ENCODE data around the gene SLC27A6.
"Not testable (repeated sequence)": the region's sequence is repeated elsewhere in the genome, so short reads cannot be mapped to it uniquely, and the experiment has no call there.

Gene SLC27A6

DNA sequence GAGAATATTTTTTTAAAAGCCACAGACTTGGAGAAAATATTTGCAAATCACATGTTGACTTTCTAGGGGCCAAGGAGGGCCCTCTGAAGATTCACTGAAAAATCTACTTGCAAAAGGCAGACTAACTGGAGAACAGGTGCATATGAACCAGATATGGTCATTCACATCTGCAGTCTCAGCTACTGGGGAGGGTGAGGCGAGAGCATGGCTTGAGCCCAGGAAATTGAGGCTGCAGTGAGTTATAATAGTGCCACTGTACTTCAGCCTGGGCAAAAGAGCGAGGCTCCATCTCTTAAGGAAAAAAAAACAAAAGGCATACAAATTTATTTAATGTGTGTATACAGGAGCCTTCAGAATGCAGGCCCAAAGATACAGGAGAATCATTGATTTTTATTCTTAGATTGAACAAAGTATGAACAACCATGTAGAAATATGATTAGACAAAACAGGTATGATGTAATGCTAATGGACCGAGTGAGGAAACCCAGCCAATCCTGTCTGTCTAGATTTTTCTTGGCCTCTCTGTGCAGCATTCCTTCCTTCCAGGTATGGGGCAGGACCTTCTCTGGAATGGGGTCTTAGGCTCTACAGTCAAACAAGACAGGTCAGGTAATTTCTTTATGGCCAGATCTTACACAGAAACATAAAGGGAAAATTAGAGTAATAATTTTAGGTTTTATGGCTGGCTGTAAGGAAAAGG lies 15.3 kb upstream of the SLC27A6 start:
- Histone ChIP-seq H4K8ac (ENCODE audit: low read depth, low read length) (peak overlapping the region; percentile 54), H3K4me3 (ENCODE audit: low read depth, low read length) (no peak overlapping the region), H3K79me1 (ENCODE audit: low read length) (peaks cover 13% of the 10 kb centered on the region), H2AK5ac (ENCODE audit: low read length) (no peak overlapping the region), H3K9me3 (ENCODE audit: insufficient read depth, low read depth, low read length) (no peaks in the 10 kb centered on the region), H3K23ac (ENCODE audit: low read length) (no peak overlapping the region), H3K79me2 (ENCODE audit: control insufficient read depth, insufficient read depth, low read length, poor library complexity) (no peaks in the 10 kb centered on the region), H4K91ac (ENCODE audit: low read depth, low read length) (peak overlapping the region; percentile 59), H3K4me1 (ENCODE audit: control insufficient read depth in 1 of 2, insufficient read depth in 2 of 2, low read length in 2 of 2) (peaks cover 2 to 4% of the 10 kb centered on the region in 2 experiments), H3K4ac (ENCODE audit: low read depth, low read length) (no peak overlapping the region), H2BK5ac (ENCODE audit: low read depth, low read length, poor library complexity) (peak overlapping the region; percentile 97), H3K36me3 (ENCODE audit: control insufficient read depth in 1 of 2, insufficient read depth in 2 of 2, low read length in 2 of 2) (no peaks in the 10 kb centered on the region), H3K14ac (ENCODE audit: low read length) (no peak overlapping the region), H2BK12ac (ENCODE audit: low read length) (peak overlapping the region; percentile 77), H3K9ac (ENCODE audit: low read length) (no peak overlapping the region), H3K27me3 (ENCODE audit: insufficient read depth, low read length) (no peaks in the 10 kb centered on the region), H3K4me2 (ENCODE audit: low read length) (peak overlapping the region; percentile 48), H4K12ac (ENCODE audit: low read depth, low read length) (no peak overlapping the region), H2BK120ac (ENCODE audit: insufficient read depth, low read length, poor library complexity) (peak overlapping the region; percentile 51), H3K27ac (ENCODE audit: low read depth, low read length) (peak overlapping the region; percentile 92), H2AFZ (ENCODE audit: insufficient read depth, low read length, poor library complexity) (no peak overlapping the region), H3K18ac (ENCODE audit: low read length) (no peak overlapping the region)
- DNase-seq: peak; percentile 86 to 96
- WGBS (ENCODE audit: extremely low coverage, insufficient coverage, insufficient read length): no CpG with 5 or more reads among the region's 3 CpGs

DNA sequence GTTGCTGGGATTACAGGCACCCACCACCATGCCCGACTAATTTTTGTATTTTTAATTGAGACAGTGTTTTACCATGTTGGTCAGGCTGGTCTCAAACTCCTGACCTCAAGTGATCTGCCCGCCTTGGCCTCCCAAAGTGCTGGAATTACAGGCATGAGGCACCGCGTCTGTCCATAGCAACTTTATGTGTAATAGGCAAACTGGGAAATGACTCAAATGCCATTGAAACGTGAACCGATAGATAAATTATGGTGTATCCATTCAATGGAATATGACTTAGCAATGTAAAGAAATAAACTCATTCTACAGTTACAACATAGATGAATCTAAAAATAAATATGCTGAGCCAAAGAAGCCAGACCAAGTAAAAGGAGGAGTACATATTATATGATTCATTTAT lies 14.0 kb upstream of the SLC27A6 start:
- peak overlapping the region; percentile 61 for H4K91ac ChIP-seq (ENCODE audit: low read depth, low read length)

DNA sequence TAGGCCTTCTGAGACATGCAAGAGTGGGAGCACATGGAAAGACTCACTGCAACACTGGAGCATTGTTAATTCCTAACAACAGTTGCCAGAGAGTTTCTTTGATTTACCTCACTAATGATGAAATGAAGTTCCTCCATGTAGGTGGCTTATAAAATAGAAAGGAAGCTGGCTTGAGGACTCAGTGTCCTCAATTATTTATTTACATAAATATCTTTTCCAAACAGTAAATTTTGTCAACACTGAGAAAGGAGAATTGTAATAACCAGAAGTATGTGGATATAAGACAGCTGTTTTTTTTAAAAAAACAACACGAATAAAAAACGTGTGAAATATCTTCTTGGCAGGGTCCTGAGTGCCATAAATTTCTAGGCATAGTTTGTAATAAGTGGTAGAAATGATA lies 9.1 kb upstream of the SLC27A6 start:
- no peak overlapping the region for H3K14ac ChIP-seq (ENCODE audit: low read length)
- no peak overlapping the region for H2AFZ ChIP-seq (ENCODE audit: insufficient read depth, low read length, poor library complexity)
- H3K9me3 ChIP-seq (ENCODE audit: insufficient read depth, low read depth, low read length): no peaks in the 10 kb centered on the region
- H3K23ac ChIP-seq (ENCODE audit: low read length): no peak overlapping the region
- no peak overlapping the region for H4K91ac ChIP-seq (ENCODE audit: low read depth, low read length)
- no peak for DNase-seq
- no peak overlapping the region for H3K4me3 ChIP-seq (ENCODE audit: low read depth, low read length)
- H2BK120ac ChIP-seq (ENCODE audit: insufficient read depth, low read length, poor library complexity): no peak overlapping the region
- no peak overlapping the region for H2BK5ac ChIP-seq (ENCODE audit: low read depth, low read length, poor library complexity)
- H3K27ac ChIP-seq (ENCODE audit: low read depth, low read length): no peak overlapping the region
- H3K4ac ChIP-seq (ENCODE audit: low read depth, low read length): no peak overlapping the region
- peaks cover 6% of the 10 kb centered on the region for H3K79me1 ChIP-seq (ENCODE audit: low read length)
- no peak overlapping the region for H3K4me2 ChIP-seq (ENCODE audit: low read length)
- H4K8ac ChIP-seq (ENCODE audit: low read depth, low read length): no peak overlapping the region
- no peak overlapping the region for H3K9ac ChIP-seq (ENCODE audit: low read length)
- H3K27me3 ChIP-seq (ENCODE audit: insufficient read depth, low read length): no peaks in the 10 kb centered on the region
- no peak overlapping the region for H2BK12ac ChIP-seq (ENCODE audit: low read length)
- no peaks in the 10 kb centered on the region for H3K79me2 ChIP-seq (ENCODE audit: control insufficient read depth, insufficient read depth, low read length, poor library complexity)
- peaks cover under 1 to 2% of the 10 kb centered on the region in 2 experiments for H3K4me1 ChIP-seq (ENCODE audit: control insufficient read depth in 1 of 2, insufficient read depth in 2 of 2, low read length in 2 of 2)
- H2AK5ac ChIP-seq (ENCODE audit: low read length): no peak overlapping the region
- H3K36me3 ChIP-seq (ENCODE audit: control insufficient read depth in 1 of 2, insufficient read depth in 2 of 2, low read length in 2 of 2): no peaks in the 10 kb centered on the region
- no CpG with 5 or more reads among the region's 2 CpGs for WGBS (ENCODE audit: extremely low coverage, insufficient coverage, insufficient read length)
- no peak overlapping the region for H3K18ac ChIP-seq (ENCODE audit: low read length)
- H4K12ac ChIP-seq (ENCODE audit: low read depth, low read length): no peak overlapping the region

More for the DNA sequence above, 14.0 kb upstream of the SLC27A6 start:
- H3K18ac ChIP-seq (ENCODE audit: low read length): peak overlapping the region; percentile 53
- H3K9me3 ChIP-seq (ENCODE audit: insufficient read depth, low read depth, low read length); H3K4me3 ChIP-seq (ENCODE audit: low read depth, low read length); H3K79me2 ChIP-seq (ENCODE audit: control insufficient read depth, insufficient read depth, low read length, poor library complexity); H3K9ac ChIP-seq (ENCODE audit: low read length); H3K23ac ChIP-seq (ENCODE audit: low read length); H4K12ac ChIP-seq (ENCODE audit: low read depth, low read length); H3K27me3 ChIP-seq (ENCODE audit: insufficient read depth, low read length); H3K4me1 ChIP-seq (ENCODE audit: control insufficient read depth in 1 of 2, insufficient read depth in 2 of 2, low read length in 2 of 2); H3K4me2 ChIP-seq (ENCODE audit: low read length); H3K36me3 ChIP-seq (ENCODE audit: control insufficient read depth in 1 of 2, insufficient read depth in 2 of 2, low read length in 2 of 2); H2AFZ ChIP-seq (ENCODE audit: insufficient read depth, low read length, poor library complexity): not testable (repeated sequence)
- peak overlapping the region; percentile 98 for H2BK12ac ChIP-seq (ENCODE audit: low read length)
- peak overlapping the region; percentile 67 for H3K14ac ChIP-seq (ENCODE audit: low read length)
- no CpG with 5 or more reads among the region's 6 CpGs for WGBS (ENCODE audit: extremely low coverage, insufficient coverage, insufficient read length)
- DNase-seq: peak; percentile 53 to 67
- H3K4ac ChIP-seq (ENCODE audit: low read depth, low read length): peak overlapping the region; percentile 55
- peak overlapping the region; percentile 53 for H4K8ac ChIP-seq (ENCODE audit: low read depth, low read length)
- H2BK120ac ChIP-seq (ENCODE audit: insufficient read depth, low read length, poor library complexity): peak overlapping the region; percentile 68
- H2AK5ac ChIP-seq (ENCODE audit: low read length): peak overlapping the region; percentile 79
- H3K27ac ChIP-seq (ENCODE audit: low read depth, low read length): peak overlapping the region; percentile 62
- peaks cover 13% of the 10 kb centered on the region for H3K79me1 ChIP-seq (ENCODE audit: low read length)
- H2BK5ac ChIP-seq (ENCODE audit: low read depth, low read length, poor library complexity): peak overlapping the region; percentile 72

DNA sequence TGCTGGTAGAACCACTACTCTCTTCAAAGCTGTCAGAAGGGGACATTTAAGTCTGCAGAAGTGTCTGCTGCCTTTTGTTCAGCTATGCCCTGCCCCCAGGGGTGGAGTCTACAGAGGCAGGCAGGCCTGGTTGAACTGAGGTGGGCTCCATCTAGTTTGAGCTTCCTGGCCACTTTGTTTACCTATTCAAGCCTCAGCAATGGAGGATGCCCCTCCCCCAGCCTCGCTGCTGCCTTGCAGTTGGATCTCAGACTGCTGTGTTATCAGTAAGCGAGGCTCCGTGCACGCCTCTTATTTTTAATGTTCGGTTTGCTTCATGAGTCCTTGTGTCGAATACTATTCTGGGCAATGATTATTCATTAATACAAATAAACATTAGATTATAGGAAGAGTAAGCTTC lies 3.1 kb upstream of the SLC27A6 start:
- Histone ChIP-seq H3K4me1 (ENCODE audit: control insufficient read depth in 1 of 2, insufficient read depth in 2 of 2, low read length in 2 of 2) (peaks cover 2 to 5% of the 10 kb centered on the region in 2 experiments), H3K4ac (ENCODE audit: low read depth, low read length) (no peak overlapping the region), H3K9me3 (ENCODE audit: insufficient read depth, low read depth, low read length) (peaks cover 2% of the 10 kb centered on the region), H2BK120ac (ENCODE audit: insufficient read depth, low read length, poor library complexity) (no peak overlapping the region), H3K27me3 (ENCODE audit: insufficient read depth, low read length) (no peaks in the 10 kb centered on the region), H3K9ac (ENCODE audit: low read length) (no peak overlapping the region), H3K79me2 (ENCODE audit: control insufficient read depth, insufficient read depth, low read length, poor library complexity) (peaks cover 2% of the 10 kb centered on the region), H2BK5ac (ENCODE audit: low read depth, low read length, poor library complexity) (no peak overlapping the region), H2AFZ (ENCODE audit: insufficient read depth, low read length, poor library complexity) (no peak overlapping the region), H4K91ac (ENCODE audit: low read depth, low read length) (no peak overlapping the region), H3K14ac (ENCODE audit: low read length) (no peak overlapping the region), H3K79me1 (ENCODE audit: low read length) (peaks cover 11% of the 10 kb centered on the region), H2AK5ac (ENCODE audit: low read length) (no peak overlapping the region), H3K27ac (ENCODE audit: low read depth, low read length) (no peak overlapping the region), H4K8ac (ENCODE audit: low read depth, low read length) (no peak overlapping the region), H3K4me2 (ENCODE audit: low read length) (no peak overlapping the region), H3K36me3 (ENCODE audit: control insufficient read depth in 1 of 2, insufficient read depth in 2 of 2, low read length in 2 of 2) (no peaks in the 10 kb centered on the region), H4K12ac (ENCODE audit: low read depth, low read length) (no peak overlapping the region), H3K18ac (ENCODE audit: low read length) (no peak overlapping the region), H3K23ac (ENCODE audit: low read length) (no peak overlapping the region), H2BK12ac (ENCODE audit: low read length) (no peak overlapping the region), H3K4me3 (ENCODE audit: low read depth, low read length) (no peak overlapping the region)
- no CpG with 5 or more reads among the region's 6 CpGs for WGBS (ENCODE audit: extremely low coverage, insufficient coverage, insufficient read length)
- no peak for DNase-seq

Measured in trophoblast cell (in vitro differentiated cells and primary cell).